ENCODE measurements around the gene CDH22.

The CDH22 gene

GRCh38 chr20:46195264-46196036 is 112.8 kb downstream of the CDH22 start:
- no peak for DNase-seq (ENCODE audit: low spot score)

DNA sequence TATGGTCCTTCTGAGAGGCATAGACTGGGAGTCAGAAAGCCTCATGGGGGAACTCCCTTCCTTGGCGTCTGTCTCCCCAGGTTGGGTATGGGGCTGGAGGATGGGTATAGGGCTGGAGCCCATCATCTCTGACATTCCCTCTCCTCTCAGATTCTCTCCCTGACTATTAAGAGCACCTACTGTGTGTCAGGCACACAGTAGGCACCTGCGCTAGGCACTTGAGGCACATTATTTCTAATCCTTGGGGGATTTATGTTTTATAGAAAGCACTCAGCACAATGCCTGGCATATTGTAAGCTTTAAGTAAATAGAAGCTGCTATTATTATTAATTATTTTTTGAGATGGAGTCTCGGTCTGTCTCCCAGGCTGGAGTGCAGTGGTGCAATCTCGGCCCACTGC is 113.9 kb downstream of the CDH22 start:
- no peak for DNase-seq (ENCODE audit: low spot score)

DNA sequence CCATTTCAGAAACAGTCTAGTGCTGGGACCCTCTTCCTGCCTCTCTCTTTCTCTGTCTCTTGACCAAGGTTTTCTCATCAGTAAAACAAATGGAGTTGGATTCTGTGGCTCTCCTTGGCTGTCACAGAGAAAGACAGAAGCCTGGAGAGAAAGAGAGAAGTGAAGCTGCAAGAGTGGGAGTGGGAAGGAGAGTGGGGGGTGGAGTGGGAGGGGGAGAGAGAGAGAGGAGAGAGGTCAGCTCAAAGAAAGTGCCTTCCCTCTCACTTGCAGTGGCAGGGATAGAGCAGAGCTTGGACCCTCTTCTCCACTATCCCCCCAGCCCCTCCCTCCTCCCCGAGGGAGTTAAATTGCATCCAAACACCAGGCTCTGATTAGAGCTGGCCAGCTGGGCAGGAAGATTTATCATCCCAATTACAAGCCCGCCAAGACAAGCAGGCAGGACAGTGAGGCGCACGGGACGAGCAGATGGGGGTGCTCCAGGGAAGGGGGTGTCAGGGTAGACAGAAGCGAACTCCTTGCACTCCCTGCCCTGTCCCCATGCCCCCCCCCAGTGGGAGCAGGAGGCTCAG is 115.8 kb downstream of the CDH22 start:
- DNase-seq (ENCODE audit: low spot score), result no peak

DNA sequence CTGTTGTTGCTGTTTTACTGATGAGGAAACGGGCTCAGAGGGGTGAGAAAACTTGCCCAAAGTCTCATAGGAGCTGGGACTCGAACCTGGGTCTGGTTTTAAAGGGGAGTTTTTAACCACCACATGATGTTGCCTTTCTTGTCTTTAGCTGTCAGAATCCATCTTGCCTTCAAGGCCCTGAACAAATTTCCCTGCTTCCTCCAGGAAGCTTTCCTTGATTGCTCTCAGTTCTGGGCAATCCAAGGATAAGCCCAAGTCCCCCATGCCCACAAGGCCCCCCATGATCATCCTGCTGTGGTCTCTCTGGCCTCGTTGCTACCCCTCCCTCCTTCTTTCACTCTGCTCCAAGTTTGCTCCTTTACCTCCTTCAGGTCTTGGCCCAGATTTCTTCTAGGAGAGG is 116.7 kb downstream of the CDH22 start:
- no peak for DNase-seq (ENCODE audit: low spot score)

DNA sequence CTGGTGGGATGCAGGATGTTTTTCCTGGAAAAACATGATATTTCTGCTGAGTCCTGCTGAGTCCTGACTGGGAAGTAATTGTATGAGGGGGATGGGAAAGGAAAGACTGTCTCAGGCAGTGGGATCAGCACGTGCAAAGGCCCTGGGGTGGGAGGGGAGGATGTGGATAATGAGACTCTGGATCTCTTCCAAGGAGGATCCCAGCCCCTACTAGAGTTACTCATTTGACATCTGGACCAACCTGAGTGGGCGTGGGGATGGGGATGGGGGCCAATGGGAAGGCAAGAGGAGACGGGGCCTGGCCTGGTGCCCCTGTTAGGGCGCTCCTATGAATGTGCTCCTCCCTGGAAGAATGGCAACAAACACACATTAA is 117.1 kb downstream of the CDH22 start:
- no peak for DNase-seq (ENCODE audit: low spot score)

DNA sequence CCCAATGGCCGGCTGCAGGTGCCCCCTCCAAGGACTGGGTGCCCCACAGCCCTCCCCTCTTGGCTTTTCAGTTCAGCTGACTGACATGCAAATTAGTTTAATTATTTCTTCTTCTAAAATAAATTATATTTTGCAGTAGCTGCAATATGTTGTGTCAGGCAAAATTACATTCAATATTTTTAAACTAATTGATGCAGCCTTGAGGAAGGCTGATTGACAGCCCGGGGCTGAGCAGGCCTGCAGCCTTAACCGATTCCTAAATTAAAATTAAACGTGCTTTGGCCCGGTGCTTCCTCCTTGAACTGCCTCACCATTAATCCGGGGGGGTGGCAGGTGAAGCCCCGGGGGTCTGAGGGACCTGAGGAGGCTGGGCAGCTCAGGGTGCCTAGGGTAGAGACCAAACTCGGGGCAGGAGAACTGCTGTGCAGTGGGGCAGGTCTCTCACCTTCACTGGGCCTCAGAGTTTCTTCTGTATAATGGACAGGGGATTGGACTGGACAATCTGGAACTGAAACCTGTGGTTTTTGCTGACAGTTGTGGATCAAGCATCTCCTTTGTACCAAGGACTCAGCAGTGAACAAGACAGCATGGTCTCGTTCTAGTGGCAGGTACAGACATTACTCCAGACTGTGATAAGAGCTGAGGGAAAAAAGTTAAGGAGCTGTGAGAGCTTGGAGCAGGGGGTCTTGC is 117.7 kb downstream of the CDH22 start:
- DNase-seq (ENCODE audit: low spot score), result no peak

DNA sequence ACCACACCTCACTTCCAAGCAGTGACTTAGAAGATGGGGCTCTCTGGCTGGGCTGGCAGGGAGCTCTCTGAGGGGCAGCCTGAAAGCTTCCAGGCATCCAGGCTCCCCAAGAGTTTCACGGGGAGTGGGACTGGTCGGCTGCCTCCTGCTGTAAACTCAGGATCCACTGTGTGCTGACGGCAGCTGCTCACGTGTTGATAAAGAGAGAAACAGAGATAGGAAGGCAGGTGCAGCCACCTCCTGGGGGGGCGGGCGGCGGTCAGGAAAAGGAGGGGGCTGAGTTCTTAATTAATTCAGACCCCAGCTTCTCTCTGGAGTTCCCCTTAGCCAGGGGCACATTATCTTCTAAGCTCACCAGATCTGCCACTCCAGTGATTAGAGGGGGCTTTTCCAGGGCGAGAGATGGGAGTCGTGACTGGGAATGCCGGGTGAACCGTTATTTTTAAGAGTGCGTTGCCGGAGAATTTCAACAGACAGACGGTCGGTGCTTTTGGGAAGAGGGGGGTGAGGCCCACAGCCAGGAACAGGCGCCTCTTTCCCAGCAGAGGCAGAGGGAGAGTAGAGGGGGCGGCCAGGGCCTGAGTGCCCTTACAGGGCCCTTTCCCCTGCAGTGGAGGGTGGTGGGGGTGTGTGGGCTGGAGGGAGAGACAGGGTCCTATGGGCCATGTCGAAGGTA is 119.3 kb downstream of the CDH22 start:
- DNase-seq (ENCODE audit: low spot score), result no peak

GRCh38 chr20:46186210-46186609 is 122.1 kb downstream of the CDH22 start:
- no peak for DNase-seq (ENCODE audit: low spot score)

- DNase-seq (ENCODE audit: low spot score), result no peak
These were observed 122.9 kb downstream of the CDH22 start for GRCh38 chr20:46185353-46185752.

- no peak for DNase-seq (ENCODE audit: low spot score)
These were observed 124.5 kb downstream of the CDH22 start for GRCh38 chr20:46183768-46184167.

- no peak for DNase-seq (ENCODE audit: low spot score)
These were observed 125.8 kb downstream of the CDH22 start for GRCh38 chr20:46182276-46183200.

- DNase-seq (ENCODE audit: low spot score), result no peak
These were observed 128.4 kb downstream of the CDH22 start for GRCh38 chr20:46179862-46180261.

GRCh38 chr20:46178891-46179290 is 129.4 kb downstream of the CDH22 start:
- no peak for DNase-seq (ENCODE audit: low spot score)

- DNase-seq (ENCODE audit: low spot score), result no peak
These were observed 130.5 kb downstream of the CDH22 start for GRCh38 chr20:46177768-46178167.

DNA sequence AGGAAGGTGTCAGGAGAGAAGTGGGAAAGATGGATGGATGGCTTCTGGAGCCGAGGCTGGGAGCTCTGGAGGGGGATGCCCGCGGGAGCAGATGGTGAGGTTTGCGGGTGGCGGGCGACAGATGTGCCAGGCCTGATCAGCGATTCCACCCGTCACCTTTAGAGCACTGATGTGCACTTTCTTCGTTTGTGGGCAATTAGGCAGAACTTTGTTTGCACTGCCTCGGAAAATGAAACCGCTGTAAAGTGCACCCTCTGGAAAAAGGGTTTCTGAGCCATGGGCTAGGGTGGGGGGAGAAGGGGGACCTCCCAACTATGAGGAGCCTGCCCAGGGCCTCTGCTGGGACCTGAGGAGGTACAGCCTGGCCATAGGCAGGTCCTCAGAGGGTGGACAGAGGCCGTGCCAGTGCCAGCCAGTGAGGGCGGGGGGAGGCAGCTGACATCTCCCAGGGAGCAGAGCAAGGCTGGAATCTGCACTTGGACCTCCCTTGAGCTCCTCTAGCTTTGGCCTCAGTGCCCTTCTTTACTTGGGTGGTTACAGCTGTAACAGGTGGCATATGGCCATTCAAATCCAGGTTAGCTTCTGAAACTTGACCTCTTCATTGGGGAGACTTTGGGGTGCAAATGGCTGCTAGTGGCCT is 131.4 kb downstream of the CDH22 start:
- no peak for DNase-seq (ENCODE audit: low spot score)

DNA sequence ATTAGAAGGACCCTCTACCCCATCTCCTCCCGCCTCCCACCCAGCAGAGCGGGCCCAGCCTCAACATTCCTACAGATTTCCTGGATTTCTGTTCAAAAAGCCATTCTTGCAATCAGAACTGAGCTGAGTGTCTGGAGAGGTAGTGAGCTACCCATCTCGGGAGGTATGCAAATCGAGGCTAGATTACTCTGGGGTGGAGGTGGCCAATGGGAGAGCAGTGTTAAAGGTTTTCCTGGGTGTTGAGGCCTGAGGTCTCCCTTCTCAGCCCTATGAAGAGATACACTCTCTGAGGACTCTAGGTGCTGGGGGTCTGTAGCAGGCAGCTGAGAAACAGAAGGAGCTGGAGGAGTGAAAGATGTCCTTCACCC is 133.2 kb downstream of the CDH22 start:
- DNase-seq (ENCODE audit: low spot score), result no peak

- no peak for DNase-seq (ENCODE audit: low spot score)
These were observed 133.7 kb downstream of the CDH22 start for GRCh38 chr20:46174469-46175126.

GRCh38 chr20:46173652-46174468 is 134.4 kb downstream of the CDH22 start:
- DNase-seq (ENCODE audit: low spot score), result no peak

DNA sequence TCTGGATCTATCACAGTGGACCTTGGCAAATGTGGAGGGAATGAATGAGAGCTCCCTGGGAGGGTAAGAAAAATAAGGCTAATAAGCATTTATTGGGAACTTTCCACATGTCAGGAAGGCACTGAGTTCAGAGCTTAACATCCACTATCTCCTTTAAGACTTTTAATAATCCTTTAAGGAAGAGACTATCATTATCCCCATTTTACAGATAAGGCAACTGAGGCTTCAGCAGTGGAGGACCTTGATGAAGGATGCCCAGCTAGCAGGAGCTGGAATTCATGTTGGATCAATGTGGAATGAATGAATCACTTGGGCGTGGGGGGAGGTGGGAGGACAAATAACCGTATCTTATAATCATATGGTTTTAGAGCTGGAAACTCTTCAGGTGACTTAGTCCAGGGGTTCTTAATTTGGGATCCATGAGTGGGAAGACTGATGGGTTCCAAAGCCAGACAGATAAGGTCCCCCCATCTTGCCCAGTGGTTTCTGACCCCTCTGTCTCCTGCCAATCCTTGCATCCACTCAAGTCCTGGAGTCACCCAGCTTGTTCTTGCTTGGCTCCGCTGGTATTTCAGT is 135.2 kb downstream of the CDH22 start:
- DNase-seq (ENCODE audit: low spot score), result no peak

DNA sequence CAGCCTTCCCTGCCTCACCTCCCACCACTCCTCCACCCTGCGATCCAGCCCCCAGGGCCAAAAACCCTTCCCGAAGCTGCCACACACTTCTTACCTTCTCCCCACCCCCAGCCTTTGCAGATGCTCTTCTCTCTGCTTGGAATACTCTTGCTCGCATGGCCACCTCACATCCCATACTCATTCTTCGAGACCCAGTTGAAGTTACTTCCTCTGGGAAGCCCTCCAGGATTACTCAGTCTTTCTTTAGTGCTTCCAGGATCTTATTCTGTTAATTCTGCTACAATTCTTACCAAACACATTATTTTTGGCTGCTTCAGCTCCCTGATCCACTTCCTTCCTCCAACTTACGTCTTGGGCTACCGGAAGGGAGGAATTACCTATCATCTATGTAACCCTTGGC is 135.8 kb downstream of the CDH22 start:
- DNase-seq (ENCODE audit: low spot score), result no peak

Data from pons (tissue), 1 donor.